Subcutaneous adipose tissue (tissue), 4 donors: ENCODE data around the gene CELF4. TPM values are rescaled to one million over a fixed set of nuclear protein-coding genes. Genes with fewer than 3 reads are reported as not detected.

ENCODE experiments used
- CTCF ChIP-seq: fragments of 450-650 bp; IDR thresholded peaks from one replicate; pipeline ENCODE4 v1.5.1; 2016; ENCODE audit warnings: low read depth, mild to moderate bottlenecking, control low read depth, antibody characterized with exemption, moderate library complexity
- total RNA-seq, 4 donors: library from RNA; depleted of rRNA; stranded (reverse); fragments of >200 nt; gene quantifications; one replicate each; pipeline ENCODE4 v1.1.0, GENCODE V29; 2016

Gene CELF4
- total RNA-seq, 4 donors from 2014 or later = not detected

- no peak for TF ChIP-seq CTCF
These were observed 43.8 kb downstream of the CELF4 start for GRCh38 chr18:37521510-37522465.

- no peak for TF ChIP-seq CTCF
These were observed 45.1 kb downstream of the CELF4 start for GRCh38 chr18:37520508-37520907.

GRCh38 chr18:37519510-37520135 lies 46.0 kb downstream of the CELF4 start:
- TF ChIP-seq CTCF = no peak

GRCh38 chr18:37516361-37516853 lies 49.2 kb downstream of the CELF4 start:
- no peak for TF ChIP-seq CTCF

GRCh38 chr18:37514953-37515352 lies 50.6 kb downstream of the CELF4 start:
- no peak for TF ChIP-seq CTCF

GRCh38 chr18:37512400-37512799 lies 53.2 kb downstream of the CELF4 start:
- no peak for TF ChIP-seq CTCF

GRCh38 chr18:37511721-37512298 lies 53.8 kb downstream of the CELF4 start:
- no peak for TF ChIP-seq CTCF
